Neural cell (in vitro differentiated cells): ENCODE measurements around the gene CCDC172. TPM values are rescaled to one million over a fixed set of nuclear protein-coding genes. Genes with fewer than 3 reads are reported as not detected.

ENCODE experiments used
- H2AFZ ChIP-seq: fragments of 200-600, 300-800 bp; sonication (generic), shearing (Covaris generic); 2 replicates; pipeline ENCODE4 v1.6.0; 2014; ENCODE audit warnings: low read depth, mild to moderate bottlenecking, antibody characterized with exemption, low read length, moderate library complexity
- H3F3A ChIP-seq: fragments of 200-600 bp; shearing (Covaris generic); 2 replicates; pipeline ENCODE4 v1.6.1; 2016; ENCODE audit warnings: mild to moderate bottlenecking, moderate library complexity, mixed read lengths, antibody characterized with exemption, low read length; ENCODE audit not compliant: insufficient read depth, poor library complexity, severe bottlenecking
- H3K27ac ChIP-seq: fragments of 200-600, 300-800 bp; sonication (generic), shearing (Covaris generic); 2 replicates; pipeline ENCODE4 v1.5.1; 2014; ENCODE audit warnings: mild to moderate bottlenecking, low read length, moderate library complexity
- H3K27me3 ChIP-seq: fragments of 300-800, 200-600 bp; sonication (generic), shearing (Covaris generic); 2 replicates; pipeline ENCODE4 v1.6.0; 2014; ENCODE audit warnings: mild to moderate bottlenecking, low read depth, low read length, moderate library complexity; ENCODE audit not compliant: insufficient read depth
- H3K36me3 ChIP-seq: fragments of 300-800, 200-600 bp; sonication (generic), shearing (Covaris generic); 2 replicates; pipeline ENCODE4 v1.5.1; 2014; ENCODE audit warnings: mild to moderate bottlenecking, antibody characterized with exemption, low read length, moderate library complexity; ENCODE audit not compliant: insufficient read depth
- H3K4me2 ChIP-seq: fragments of 300-800, 200-600 bp; sonication (generic), shearing (Covaris generic); 2 replicates; pipeline ENCODE4 v1.6.0; 2014; ENCODE audit warnings: mild to moderate bottlenecking, low read length
- H3K4me3 ChIP-seq: fragments of 300-800, 200-600 bp; sonication (generic), shearing (Covaris generic); 2 replicates; pipeline ENCODE4 v1.5.1; 2014; ENCODE audit warnings: mild to moderate bottlenecking, low read length, moderate library complexity
- H3K79me2 ChIP-seq: fragments of 200-600 bp; shearing (Covaris generic); replicated peaks from 2 replicates; pipeline ENCODE4 v1.6.0; 2014; ENCODE audit warnings: mild to moderate bottlenecking, low read length, moderate library complexity; ENCODE audit not compliant: insufficient read depth
- H3K9ac ChIP-seq: fragments of 300-800, 200-600 bp; sonication (generic), shearing (Covaris generic); 2 replicates; pipeline ENCODE4 v1.6.1; 2016; ENCODE audit warnings: mild to moderate bottlenecking, low read length, mixed read lengths
- H3K9me2 ChIP-seq: fragments of 200-600 bp; shearing (Covaris generic); 2 replicates; pipeline ENCODE4 v1.6.1; 2016; ENCODE audit warnings: mild to moderate bottlenecking, low read length, mixed read lengths; ENCODE audit not compliant: insufficient read depth
- H3K9me3 ChIP-seq: fragments of 200-600, 300-800 bp; sonication (generic), shearing (Covaris generic); 2 replicates; pipeline ENCODE4 v1.6.1; 2016; ENCODE audit warnings: mild to moderate bottlenecking, mixed run types, low read length, moderate library complexity, mixed read lengths
- H4K20me1 ChIP-seq: fragments of 200-600 bp; shearing (Covaris generic); 2 replicates; pipeline ENCODE4 v1.6.1; 2016; ENCODE audit warnings: mild to moderate bottlenecking, mixed run types; ENCODE audit not compliant: insufficient read depth
- CTCF ChIP-seq: fragments of 450-650 bp; IDR thresholded peaks from 2 replicates; pipeline ENCODE4 v1.5.1; 2014; ENCODE audit warnings: antibody characterized with exemption, mild to moderate bottlenecking, moderate library complexity; ENCODE audit not compliant: poor library complexity, severe bottlenecking
- EP300 ChIP-seq: fragments of 450-650 bp; conservative IDR thresholded peaks from 2 replicates; pipeline ENCODE4 v1.6.1; 2014; ENCODE audit warnings: antibody characterized with exemption, mild to moderate bottlenecking, moderate library complexity; ENCODE audit not compliant: poor library complexity, severe bottlenecking
- EZH2 ChIP-seq: fragments of 200-600, 300-800 bp; shearing (Covaris generic), sonication (generic); IDR thresholded peaks from 2 replicates; pipeline ENCODE4 v1.6.1; 2014; ENCODE audit warnings: antibody characterized with exemption, low read length, borderline replicate concordance, mild to moderate bottlenecking; ENCODE audit not compliant: insufficient read depth, poor library complexity, severe bottlenecking
- MXI1 ChIP-seq: fragments of 450-650 bp; conservative IDR thresholded peaks from 2 replicates; pipeline ENCODE4 v1.6.1; 2014; ENCODE audit warnings: antibody characterized with exemption, mild to moderate bottlenecking; ENCODE audit not compliant: poor library complexity, severe bottlenecking
- POLR2AphosphoS5 ChIP-seq: IDR thresholded peaks from 2 replicates; pipeline ENCODE4 v1.6.1; 2012
- RAD21 ChIP-seq: fragments of 450-650 bp; conservative IDR thresholded peaks from 2 replicates; pipeline ENCODE4 v1.6.1; 2014; ENCODE audit warnings: antibody characterized with exemption, mild to moderate bottlenecking, moderate library complexity
- SMC3 ChIP-seq: fragments of 450-650 bp; conservative IDR thresholded peaks from 2 replicates; pipeline ENCODE4 v1.6.1; 2014; ENCODE audit warnings: antibody characterized with exemption, mild to moderate bottlenecking, moderate library complexity; ENCODE audit not compliant: poor library complexity
- TAF1 ChIP-seq: IDR thresholded peaks from 2 replicates; pipeline ENCODE4 v1.6.1; 2012; ENCODE audit warnings: low read depth
- polyA plus RNA-seq: library from polyadenylated mRNA; depleted of rRNA; stranded (reverse); fragments of >200 nt; gene quantifications from 2 replicates; pipeline ENCODE4 v1.2.3, GENCODE V29; 2014
- TF ChIP-seq, protein P1 (sequence below): IDR thresholded peaks from 2 replicates; pipeline ENCODE4 v1.6.1; 2012; ENCODE audit warnings: borderline replicate concordance

Gene CCDC172
- polyA plus RNA-seq, 1 donor from 2014 or later, result not detected

DNA sequence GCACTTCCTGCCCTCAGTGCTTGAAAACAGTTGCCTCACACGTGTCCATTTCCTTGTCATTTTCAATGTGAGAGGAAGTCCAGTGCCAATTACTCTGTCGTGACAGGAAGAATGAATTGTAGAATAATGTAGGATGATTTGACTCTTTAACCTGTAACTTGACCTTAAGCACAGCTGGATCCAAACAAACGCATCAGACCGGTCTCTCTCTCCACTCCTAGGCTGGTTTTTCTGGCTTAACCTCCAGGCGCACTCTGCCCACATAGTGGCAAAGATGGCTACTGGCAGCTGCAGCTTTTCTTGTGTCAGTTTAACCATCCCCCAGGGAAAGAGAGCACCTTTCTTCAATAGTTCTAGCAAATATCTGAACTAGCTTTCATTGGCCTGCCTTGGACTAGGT, 74.0 kb downstream of the CCDC172 start:
- H3K9ac ChIP-seq, result no peak overlapping the region
- no peak overlapping the region for H3K4me2 ChIP-seq
- no peaks in the 10 kb centered on the region for H3K9me2 ChIP-seq
- H3F3A ChIP-seq, result no peaks in the 10 kb centered on the region
- TF ChIP-seq CTCF, result no peak
- TF ChIP-seq POLR2AphosphoS5, result no peak
- no peak for TF ChIP-seq MXI1
- TF ChIP-seq SMC3, result no peak
- no peak for TF ChIP-seq TAF1
- no peak for TF ChIP-seq EZH2
- no peaks in the 10 kb centered on the region for H3K27me3 ChIP-seq
- no peaks in the 10 kb centered on the region for H4K20me1 ChIP-seq
- H3K4me3 ChIP-seq, result no peak overlapping the region
- H3K9me3 ChIP-seq, result no peaks in the 10 kb centered on the region
- no peaks in the 10 kb centered on the region for H3K79me2 ChIP-seq
- no peaks in the 10 kb centered on the region for H3K36me3 ChIP-seq
- H2AFZ ChIP-seq, result no peak overlapping the region
- H3K27ac ChIP-seq, result no peak overlapping the region

GRCh38 chr10:116402858-116403257, 78.6 kb downstream of the CCDC172 start:
- TF ChIP-seq, protein P1, sequence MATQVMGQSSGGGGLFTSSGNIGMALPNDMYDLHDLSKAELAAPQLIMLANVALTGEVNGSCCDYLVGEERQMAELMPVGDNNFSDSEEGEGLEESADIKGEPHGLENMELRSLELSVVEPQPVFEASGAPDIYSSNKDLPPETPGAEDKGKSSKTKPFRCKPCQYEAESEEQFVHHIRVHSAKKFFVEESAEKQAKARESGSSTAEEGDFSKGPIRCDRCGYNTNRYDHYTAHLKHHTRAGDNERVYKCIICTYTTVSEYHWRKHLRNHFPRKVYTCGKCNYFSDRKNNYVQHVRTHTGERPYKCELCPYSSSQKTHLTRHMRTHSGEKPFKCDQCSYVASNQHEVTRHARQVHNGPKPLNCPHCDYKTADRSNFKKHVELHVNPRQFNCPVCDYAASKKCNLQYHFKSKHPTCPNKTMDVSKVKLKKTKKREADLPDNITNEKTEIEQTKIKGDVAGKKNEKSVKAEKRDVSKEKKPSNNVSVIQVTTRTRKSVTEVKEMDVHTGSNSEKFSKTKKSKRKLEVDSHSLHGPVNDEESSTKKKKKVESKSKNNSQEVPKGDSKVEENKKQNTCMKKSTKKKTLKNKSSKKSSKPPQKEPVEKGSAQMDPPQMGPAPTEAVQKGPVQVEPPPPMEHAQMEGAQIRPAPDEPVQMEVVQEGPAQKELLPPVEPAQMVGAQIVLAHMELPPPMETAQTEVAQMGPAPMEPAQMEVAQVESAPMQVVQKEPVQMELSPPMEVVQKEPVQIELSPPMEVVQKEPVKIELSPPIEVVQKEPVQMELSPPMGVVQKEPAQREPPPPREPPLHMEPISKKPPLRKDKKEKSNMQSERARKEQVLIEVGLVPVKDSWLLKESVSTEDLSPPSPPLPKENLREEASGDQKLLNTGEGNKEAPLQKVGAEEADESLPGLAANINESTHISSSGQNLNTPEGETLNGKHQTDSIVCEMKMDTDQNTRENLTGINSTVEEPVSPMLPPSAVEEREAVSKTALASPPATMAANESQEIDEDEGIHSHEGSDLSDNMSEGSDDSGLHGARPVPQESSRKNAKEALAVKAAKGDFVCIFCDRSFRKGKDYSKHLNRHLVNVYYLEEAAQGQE, result no peak
- no peak for TF ChIP-seq EP300
- no peak for TF ChIP-seq RAD21
- no peak for TF ChIP-seq TAF1
- TF ChIP-seq CTCF, result no peak
- TF ChIP-seq EZH2, result no peak
- no peak for TF ChIP-seq MXI1
- no peak for TF ChIP-seq POLR2AphosphoS5
- no peak for TF ChIP-seq SMC3

More at GRCh38 chr10:116402858-116403257, 78.6 kb downstream of the CCDC172 start:
- H3K27ac ChIP-seq, result no peak overlapping the region
- no peak overlapping the region for H2AFZ ChIP-seq
- no peak overlapping the region for H3K9ac ChIP-seq
- H3K9me3 ChIP-seq, result no peaks in the 10 kb centered on the region
- H3K27me3 ChIP-seq, result no peaks in the 10 kb centered on the region
- no peak overlapping the region for H3K4me3 ChIP-seq
- H3K79me2 ChIP-seq, result no peaks in the 10 kb centered on the region
- H3F3A ChIP-seq, result no peaks in the 10 kb centered on the region
- no peaks in the 10 kb centered on the region for H3K9me2 ChIP-seq
- H3K4me2 ChIP-seq, result no peak overlapping the region
- H4K20me1 ChIP-seq, result no peaks in the 10 kb centered on the region
- H3K36me3 ChIP-seq, result no peaks in the 10 kb centered on the region
